ENCODE measurements around the gene SALL1. TPM values are rescaled to one million over a fixed set of nuclear protein-coding genes. Genes with fewer than 3 reads are reported as not detected.

SALL1 gene
- total and polyA plus RNA-seq, 2 of the 4 experiments (the other 2 are of a cell fraction) = 0.90 to 5.2 TPM

- Histone ChIP-seq H3K4me2 (ENCODE audit: low read depth, low read length) (no peak overlapping the region), H2AFZ (replicated peaks; ENCODE audit: low read length, poor library complexity) (no peak overlapping the region), H3K14ac (replicated peaks; ENCODE audit: low read depth, low read length) (no peak overlapping the region), H3K23ac (ENCODE audit: low read depth, low read length) (no peak overlapping the region), H3K27me3 (ENCODE audit: control insufficient read depth, insufficient read depth, low read length) (no peaks in the 10 kb centered on the region), H4K8ac (ENCODE audit: low read depth in 2 of 2, low read length in 2 of 2) (no peak overlapping the region), H2BK120ac (ENCODE audit: low read depth, low read length) (no peak overlapping the region), H4K91ac (ENCODE audit: insufficient read depth, low read depth, low read length) (no peak overlapping the region), H3K4ac (ENCODE audit: low read depth, low read length) (no peak overlapping the region), H2BK15ac (ENCODE audit: low read depth, low read length) (no peak overlapping the region), H3K4me1 (ENCODE audit: control insufficient read depth, insufficient read depth, low read length) (peaks cover 5% of the 10 kb centered on the region; the same call in 1 of the 2 replicates), H3K18ac (ENCODE audit: low read depth, low read length) (no peak overlapping the region), H4K5ac (ENCODE audit: low read depth, low read length) (no peak overlapping the region), H2AK5ac (ENCODE audit: low read depth, low read length) (no peak overlapping the region), H3K56ac (ENCODE audit: extremely low read depth, insufficient read depth, low read length) (no peak overlapping the region), H3K9me1 (ENCODE audit: insufficient read depth, low read length) (peaks cover 8% of the 10 kb centered on the region), H2AK9ac (replicated peaks; ENCODE audit: low read depth, low read length, poor library complexity) (no peak overlapping the region), H4K20me1 (ENCODE audit: insufficient read depth, low read length) (peaks cover 54% of the 10 kb centered on the region), H3K9ac (ENCODE audit: low read depth, low read length) (no peak overlapping the region), H3K9me3 (ENCODE audit: control insufficient read depth, insufficient read depth, low read length) (no peaks in the 10 kb centered on the region), H2BK5ac (ENCODE audit: low read depth, low read length, poor library complexity, severe bottlenecking) (no peak overlapping the region), H3K36me3 (ENCODE audit: control insufficient read depth, insufficient read depth, low read length) (peaks cover 52% of the 10 kb centered on the region), H3K79me1 (ENCODE audit: low read depth in 1 of 2, low read length in 2 of 2) (peaks cover 0 to 47% of the 10 kb centered on the region in 2 experiments; a peak in 3 of 4 replicates), H3K4me3 (ENCODE audit: insufficient read depth, low read depth, low read length) (no peak overlapping the region), H2BK20ac (ENCODE audit: low read depth, low read length) (no peak overlapping the region), H3K27ac (ENCODE audit: insufficient read depth, low read length) (no peak overlapping the region)
- no TSS peak for BruUV-seq (replicated peaks)
- in situ Hi-C loops (cut with MboI; ENCODE audit: low sequenced_read_pairs) (no loop called here), dilution Hi-C loops (cut with HindIII; ENCODE audit: low sequenced_read_pairs, unreplicated experiment) (no loop called here), intact Hi-C loops (cut with micrococcal nuclease) (no loop called here)
- ATAC-seq (ENCODE audit: low read depth) (no peak), DNase-seq (no peak)
- TF ChIP-seq NFE2L2 (IDR thresholded peaks at IDR 0.05; ENCODE audit: low read depth, low read length) = no peak
- TF ChIP-seq RFX5 (IDR thresholded peaks at IDR 0.05; ENCODE audit: low read depth, low read length) = no peak
- no peak for TF ChIP-seq MAZ (IDR thresholded peaks at IDR 0.05; ENCODE audit: borderline replicate concordance, low read depth, low read length)
- TF ChIP-seq RCOR1 (IDR thresholded peaks at IDR 0.05; ENCODE audit: insufficient replicate concordance, low read length) = no peak
- no peak for TF ChIP-seq SMC3 (IDR thresholded peaks at IDR 0.05; ENCODE audit: low read depth, low read length)
- no peak for TF ChIP-seq POLR2A (IDR thresholded peaks at IDR 0.05; ENCODE audit: low read depth, low read length)
- TF ChIP-seq MXI1 (IDR thresholded peaks at IDR 0.05; ENCODE audit: borderline replicate concordance, low read depth, low read length) = no peak
- no peak for TF ChIP-seq CHD1 (IDR thresholded peaks at IDR 0.05; ENCODE audit: low read depth, low read length)
- no peak for TF ChIP-seq USF2 (IDR thresholded peaks at IDR 0.05; ENCODE audit: low read depth, low read length)
- TF ChIP-seq ELK1 (IDR thresholded peaks at IDR 0.05; ENCODE audit: borderline replicate concordance, low read depth, low read length) = no peak
- TF ChIP-seq BHLHE40 (IDR thresholded peaks at IDR 0.05; ENCODE audit: low read depth, low read length) = no peak
- TF ChIP-seq, protein P1, sequence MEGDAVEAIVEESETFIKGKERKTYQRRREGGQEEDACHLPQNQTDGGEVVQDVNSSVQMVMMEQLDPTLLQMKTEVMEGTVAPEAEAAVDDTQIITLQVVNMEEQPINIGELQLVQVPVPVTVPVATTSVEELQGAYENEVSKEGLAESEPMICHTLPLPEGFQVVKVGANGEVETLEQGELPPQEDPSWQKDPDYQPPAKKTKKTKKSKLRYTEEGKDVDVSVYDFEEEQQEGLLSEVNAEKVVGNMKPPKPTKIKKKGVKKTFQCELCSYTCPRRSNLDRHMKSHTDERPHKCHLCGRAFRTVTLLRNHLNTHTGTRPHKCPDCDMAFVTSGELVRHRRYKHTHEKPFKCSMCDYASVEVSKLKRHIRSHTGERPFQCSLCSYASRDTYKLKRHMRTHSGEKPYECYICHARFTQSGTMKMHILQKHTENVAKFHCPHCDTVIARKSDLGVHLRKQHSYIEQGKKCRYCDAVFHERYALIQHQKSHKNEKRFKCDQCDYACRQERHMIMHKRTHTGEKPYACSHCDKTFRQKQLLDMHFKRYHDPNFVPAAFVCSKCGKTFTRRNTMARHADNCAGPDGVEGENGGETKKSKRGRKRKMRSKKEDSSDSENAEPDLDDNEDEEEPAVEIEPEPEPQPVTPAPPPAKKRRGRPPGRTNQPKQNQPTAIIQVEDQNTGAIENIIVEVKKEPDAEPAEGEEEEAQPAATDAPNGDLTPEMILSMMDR (conservative IDR thresholded peaks at IDR 0.05; ENCODE audit: low read depth, low read length) = no peak
- no peak for TF ChIP-seq RAD21 (IDR thresholded peaks at IDR 0.05; ENCODE audit: low read length)
- no CpG with 5 or more reads among the region's 10 CpGs for WGBS, 2 experiments (ENCODE audit: extremely low coverage in 2 of 2, insufficient read length in 1 of 2)
- ChIA-PET POLR2A (ENCODE audit: unreplicated experiment) (no interaction called here), CTCF (interaction anchor here (1.2 kb wide), 1 partner anchor 9 kb away, joined by 3 read pairs; no protein-coding TSS in a partner anchor)
Measured at GRCh38 chr16:51138178-51138577, 12.9 kb downstream of the SALL1 start.
